GM03348 (cell line): ENCODE data around the gene MYO1C.
"Not testable (repeated sequence)": the region's sequence is repeated elsewhere in the genome, so short reads cannot be mapped to it uniquely, and the experiment has no call there.

Experiments
- DNase-seq: peaks from one replicate; pipeline ENCODE4 v3.0.0; 2012; ENCODE audit warnings: low spot score

Gene MYO1C

GRCh38 chr17:1422885-1423284, 69.6 kb downstream of the MYO1C start:
- peak; percentile 84 for DNase-seq

- DNase-seq: no peak
Observed at GRCh38 chr17:1421470-1421869, 71.0 kb downstream of the MYO1C start.

- DNase-seq: no peak
Observed at GRCh38 chr17:1420981-1421380, 71.5 kb downstream of the MYO1C start.

- DNase-seq: no peak
Observed at GRCh38 chr17:1420163-1420562, 72.3 kb downstream of the MYO1C start.

GRCh38 chr17:1418476-1418875, 74.0 kb downstream of the MYO1C start:
- not testable (repeated sequence) for DNase-seq

- no peak for DNase-seq
Observed at GRCh38 chr17:1416414-1416813, 76.1 kb downstream of the MYO1C start.

- no peak for DNase-seq
Observed at GRCh38 chr17:1414634-1415033, 77.9 kb downstream of the MYO1C start.
